ENCODE data around the gene ABAT. TPM values are rescaled to one million over a fixed set of nuclear protein-coding genes. Genes with fewer than 3 reads are reported as not detected.
A peak's percentile ranks its signal among the peaks of the same experiment; 100 is the strongest.

Gene ABAT
- total RNA-seq, 2 experiments from 2014 or later: 4.1 to 4.4 TPM

DNA sequence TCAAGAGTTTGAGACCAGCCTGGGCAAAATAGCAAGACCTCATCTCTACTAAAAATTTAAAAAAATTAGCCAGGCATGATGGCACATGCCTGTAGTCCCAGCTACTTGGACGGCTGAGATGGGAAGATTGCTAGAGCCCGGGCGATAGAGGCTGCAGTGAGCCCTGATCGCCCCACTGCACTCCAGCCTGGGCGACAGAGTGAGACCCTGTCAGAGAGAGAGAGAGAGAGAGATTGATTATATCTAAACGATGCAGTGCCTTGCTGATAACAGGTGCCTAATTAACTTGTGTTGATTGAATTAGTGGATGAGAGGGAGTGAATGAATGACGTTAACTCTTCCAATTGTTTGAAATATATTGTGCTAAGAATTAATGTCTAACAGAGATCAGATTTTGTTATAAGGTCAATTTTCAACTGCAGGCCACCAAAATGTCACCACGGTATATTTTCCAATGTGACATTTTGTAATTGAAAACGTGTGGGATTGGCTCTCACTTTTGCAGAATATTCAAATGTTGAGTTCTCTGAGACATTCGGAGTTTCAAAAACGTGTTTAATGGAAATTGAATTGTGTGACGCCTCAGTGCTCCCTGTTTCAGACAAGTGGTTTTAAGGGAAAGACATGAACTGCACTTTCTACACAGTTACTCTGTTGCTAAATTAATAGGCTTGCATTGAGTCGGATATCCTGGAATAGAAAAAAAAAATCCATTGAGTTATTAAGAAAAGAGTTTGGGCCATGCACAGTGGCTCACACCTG lies 53.6 kb downstream of the ABAT start:
- POLR2A ChIA-PET: no interaction called here
- Histone ChIP-seq H3K9me3 (ENCODE audit: control insufficient read depth in 1 of 2, insufficient read depth in 1 of 2, low read length in 2 of 2) (no peaks in the 10 kb centered on the region), H3K27ac (ENCODE audit: low read depth in 1 of 2, low read length in 2 of 2) (no peak overlapping the region), H3K4me1 (ENCODE audit: insufficient read depth, low read length) (no peaks in the 10 kb centered on the region), H3K27me3 (ENCODE audit: control insufficient read depth in 1 of 2, insufficient read depth in 2 of 2, low read length in 2 of 2) (no peaks in the 10 kb centered on the region), H3K36me3 (ENCODE audit: insufficient read depth, low read length) (no peaks in the 10 kb centered on the region), H3K4me3 (ENCODE audit: low read length) (no peak overlapping the region)
- Mint-ChIP-seq H3K4me1 (ENCODE audit: low read depth) (peaks cover 11% of the 10 kb centered on the region), H3K36me3 (ENCODE audit: low read depth) (no peaks in the 10 kb centered on the region), H3K27ac (no peak overlapping the region), H3K27me3 (no peaks in the 10 kb centered on the region), H3K4me3 (no peak overlapping the region), H3K9me3 (no peaks in the 10 kb centered on the region)
- ATAC-seq (ENCODE audit: poor library complexity): no peak
- no peak for TF ChIP-seq CTCF (IDR thresholded peaks at IDR 0.05)
- intact Hi-C loops (cut with DNase I, micrococcal nuclease): no loop called here
- no peak for DNase-seq
- CTCF ChIA-PET: no interaction called here

- no peaks in the 10 kb centered on the region for H3K27me3 Mint-ChIP-seq
- intact Hi-C loops (cut with DNase I, micrococcal nuclease): no loop called here
- no peaks in the 10 kb centered on the region for H3K9me3 Mint-ChIP-seq
These were observed 55.4 kb downstream of the ABAT start for GRCh38 chr16:8729779-8730334.

DNA sequence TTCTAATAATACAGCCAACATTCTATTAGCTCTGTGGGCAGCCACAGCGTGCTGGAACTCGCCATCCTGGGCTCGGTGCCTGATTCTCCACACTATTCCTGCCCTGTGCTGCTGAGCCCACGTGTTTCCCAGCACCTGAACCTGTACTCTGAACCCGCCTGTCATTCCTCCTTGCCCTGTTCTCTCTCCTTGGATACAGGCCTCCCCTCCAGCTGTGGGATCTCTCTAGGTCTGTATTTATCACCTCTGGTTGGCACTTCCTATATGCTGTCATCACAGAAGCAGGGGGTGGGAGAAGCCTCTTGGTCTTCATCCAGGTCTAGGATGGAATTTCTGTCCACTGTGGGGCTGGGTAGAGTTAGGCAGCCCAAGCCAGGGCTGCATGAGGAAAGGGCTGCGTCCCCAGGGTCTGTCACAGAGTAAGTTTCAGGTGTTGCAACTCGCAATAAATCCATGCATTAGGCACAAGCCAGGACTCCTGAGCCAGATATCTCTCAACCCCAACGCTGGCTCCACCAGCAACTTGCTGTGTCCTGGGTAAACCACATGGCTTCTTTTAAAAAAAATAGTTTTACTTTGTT lies 56.0 kb downstream of the ABAT start:
- H3K36me3 Mint-ChIP-seq (ENCODE audit: low read depth): no peaks in the 10 kb centered on the region
- DNase-seq: no peak
- H3K27ac ChIP-seq (ENCODE audit: low read depth in 1 of 2, low read length in 2 of 2): no peak overlapping the region
- no peak overlapping the region for H3K4me3 ChIP-seq (ENCODE audit: low read length)
- no peak overlapping the region for H3K4me3 Mint-ChIP-seq
- no peaks in the 10 kb centered on the region for H3K36me3 ChIP-seq (ENCODE audit: insufficient read depth, low read length)
- no peaks in the 10 kb centered on the region for H3K9me3 Mint-ChIP-seq
- H3K4me1 ChIP-seq (ENCODE audit: insufficient read depth, low read length): no peaks in the 10 kb centered on the region
- H3K9me3 ChIP-seq (ENCODE audit: control insufficient read depth in 1 of 2, insufficient read depth in 1 of 2, low read length in 2 of 2): peaks cover 0 to 7% of the 10 kb centered on the region in 2 experiments
- no peaks in the 10 kb centered on the region for H3K27me3 ChIP-seq (ENCODE audit: control insufficient read depth in 1 of 2, insufficient read depth in 2 of 2, low read length in 2 of 2)
- ChIA-PET CTCF (no interaction called here), POLR2A (no interaction called here)
- H3K27me3 Mint-ChIP-seq: no peaks in the 10 kb centered on the region
- peaks cover 11% of the 10 kb centered on the region for H3K4me1 Mint-ChIP-seq (ENCODE audit: low read depth)
- no peak for ATAC-seq (ENCODE audit: poor library complexity)
- intact Hi-C loops (cut with DNase I, micrococcal nuclease): no loop called here
- no peak overlapping the region for H3K27ac Mint-ChIP-seq
- no peak for TF ChIP-seq CTCF (IDR thresholded peaks at IDR 0.05)

More at GRCh38 chr16:8729779-8730334, 55.4 kb downstream of the ABAT start:
- peak in 1 of 14 experiments; percentile 30 for DNase-seq
- Histone ChIP-seq H3K36me3 (ENCODE audit: insufficient read depth, low read length) (no peaks in the 10 kb centered on the region), H3K27me3 (ENCODE audit: control insufficient read depth in 1 of 2, insufficient read depth in 2 of 2, low read length in 2 of 2) (no peaks in the 10 kb centered on the region), H3K9me3 (ENCODE audit: control insufficient read depth in 1 of 2, insufficient read depth in 1 of 2, low read length in 2 of 2) (peaks cover 0 to 7% of the 10 kb centered on the region in 2 experiments), H3K27ac (ENCODE audit: low read depth in 1 of 2, low read length in 2 of 2) (no peak overlapping the region), H3K4me3 (ENCODE audit: low read length) (no peak overlapping the region), H3K4me1 (ENCODE audit: insufficient read depth, low read length) (no peaks in the 10 kb centered on the region)
- H3K4me3 Mint-ChIP-seq: no peak overlapping the region
- no peak overlapping the region for H3K27ac Mint-ChIP-seq
- H3K36me3 Mint-ChIP-seq (ENCODE audit: low read depth): no peaks in the 10 kb centered on the region
- POLR2A ChIA-PET: no interaction called here
- CTCF ChIA-PET: no interaction called here
- no peak for TF ChIP-seq CTCF (IDR thresholded peaks at IDR 0.05)
- H3K4me1 Mint-ChIP-seq (ENCODE audit: low read depth): peaks cover 11% of the 10 kb centered on the region
- no peak for ATAC-seq (ENCODE audit: poor library complexity)
